NT2/D1 (cell line): ENCODE results near the gene RIN3.

Source experiments
- DNase-seq: peaks from one replicate; pipeline ENCODE4 v3.0.0-alpha.2; 2011; ENCODE audit warnings: low read depth, low spot score
- H3K27me3 ChIP-seq: 2 replicates; pipeline ENCODE4 v1.6.0; 2011; ENCODE audit warnings: mild to moderate bottlenecking; ENCODE audit not compliant: insufficient read length, insufficient read depth
- H3K36me3 ChIP-seq: 2 replicates; pipeline ENCODE4 v1.6.1; 2011; ENCODE audit warnings: mild to moderate bottlenecking, low read length, mixed read lengths; ENCODE audit not compliant: insufficient read depth, insufficient read length
- H3K4me1 ChIP-seq: 2 replicates; pipeline ENCODE4 v1.5.1; 2011; ENCODE audit not compliant: insufficient read depth, insufficient read length
- H3K4me3 ChIP-seq: 2 replicates; pipeline ENCODE4 v1.5.1; 2011; ENCODE audit warnings: low read depth; ENCODE audit not compliant: insufficient read length
- H3K9ac ChIP-seq: 2 replicates; pipeline ENCODE4 v1.6.0; 2011; ENCODE audit warnings: low read depth; ENCODE audit not compliant: insufficient read length
- H3K9me3 ChIP-seq: 2 replicates; pipeline ENCODE4 v1.5.1; 2011; ENCODE audit warnings: mild to moderate bottlenecking, low read length; ENCODE audit not compliant: insufficient read depth
- SUZ12 ChIP-seq: IDR thresholded peaks from 2 replicates; pipeline ENCODE4 v1.6.1; 2011; ENCODE audit not compliant: insufficient read length, insufficient read depth; ENCODE audit errors: extremely low read depth
- YY1 ChIP-seq: IDR thresholded peaks from 2 replicates; pipeline ENCODE4 v1.6.1; 2011; ENCODE audit not compliant: insufficient read length, insufficient read depth
- ZNF274 ChIP-seq: IDR thresholded peaks from 2 replicates; pipeline ENCODE4 v1.6.1; 2011; ENCODE audit warnings: mild to moderate bottlenecking, low read depth, low read length

The RIN3 gene

DNA sequence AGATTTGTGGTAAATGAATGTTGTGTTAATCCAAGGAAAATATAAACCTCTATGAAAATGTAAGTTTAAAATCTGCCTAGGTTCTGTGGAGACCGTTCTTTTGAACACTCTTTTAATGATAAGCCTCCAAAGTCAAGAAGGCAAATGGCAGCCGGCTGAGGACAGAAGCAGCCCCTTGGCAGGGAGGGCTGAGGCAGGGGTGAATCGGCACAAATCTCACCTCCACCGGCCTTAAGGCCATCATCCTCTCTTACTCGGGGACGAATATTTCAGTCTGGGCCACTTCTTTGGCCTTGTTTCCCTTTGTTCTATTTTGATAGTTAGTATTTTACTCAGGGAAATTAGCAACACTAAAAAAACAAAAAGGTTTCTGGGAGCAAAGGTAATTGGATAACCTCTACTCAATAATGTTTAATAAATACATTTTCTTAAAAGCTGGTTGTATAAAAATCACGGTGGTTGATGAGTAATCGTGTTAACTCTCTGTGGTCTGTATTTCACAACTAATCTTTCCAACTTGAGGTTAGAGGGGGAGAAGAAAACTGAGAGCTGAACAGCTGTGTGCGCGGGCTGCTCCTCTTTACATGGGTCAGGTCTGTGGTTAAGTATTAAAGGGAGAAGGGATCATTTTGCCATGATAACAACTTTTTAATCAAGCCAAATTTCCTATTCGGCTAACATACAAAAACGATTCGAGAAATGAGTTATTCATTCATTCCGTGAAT lies 216.2 kb downstream of the RIN3 start:
- Histone ChIP-seq H3K9me3 (no peaks in the 10 kb centered on the region; the same call in 1 of the 2 replicates), H3K4me1 (peaks cover 4% of the 10 kb centered on the region), H3K36me3 (peaks cover 23% of the 10 kb centered on the region), H3K4me3 (no peak overlapping the region), H3K27me3 (no peaks in the 10 kb centered on the region), H3K9ac (no peak overlapping the region)
- no peak for DNase-seq
- TF ChIP-seq YY1 = no peak
- no peak for TF ChIP-seq ZNF274
- TF ChIP-seq SUZ12 = no peak

DNA sequence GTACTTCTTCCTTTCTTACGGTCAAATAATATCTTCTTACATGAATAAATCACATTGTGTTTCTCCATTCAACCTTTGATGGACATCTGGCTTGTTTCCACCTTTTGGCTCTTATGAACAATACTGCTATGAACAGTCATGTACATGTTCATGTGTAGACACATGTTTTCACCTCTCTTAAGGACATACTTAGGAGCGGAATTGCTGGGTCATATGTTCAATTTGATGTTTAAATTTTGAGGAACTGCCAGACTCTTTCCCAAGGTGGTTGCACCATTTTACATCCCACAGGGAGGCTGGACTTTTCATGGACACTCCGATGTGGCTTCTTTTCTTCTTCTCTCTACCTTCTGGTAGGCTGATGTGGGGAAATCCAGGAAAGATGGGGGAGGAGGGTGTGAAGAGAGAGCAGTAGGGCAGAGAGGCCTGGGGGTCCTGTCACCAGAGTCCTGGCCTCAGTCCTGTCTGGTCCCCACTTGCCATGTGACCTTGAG lies 218.1 kb downstream of the RIN3 start:
- Histone ChIP-seq H3K9ac (no peak overlapping the region), H3K4me1 (peaks cover 2% of the 10 kb centered on the region), H3K27me3 (no peaks in the 10 kb centered on the region), H3K4me3 (no peak overlapping the region), H3K9me3 (no peaks in the 10 kb centered on the region; the same call in 1 of the 2 replicates), H3K36me3 (peaks cover 21% of the 10 kb centered on the region)
- no peak for DNase-seq
- TF ChIP-seq SUZ12 (no peak), ZNF274 (no peak), YY1 (no peak)

DNA sequence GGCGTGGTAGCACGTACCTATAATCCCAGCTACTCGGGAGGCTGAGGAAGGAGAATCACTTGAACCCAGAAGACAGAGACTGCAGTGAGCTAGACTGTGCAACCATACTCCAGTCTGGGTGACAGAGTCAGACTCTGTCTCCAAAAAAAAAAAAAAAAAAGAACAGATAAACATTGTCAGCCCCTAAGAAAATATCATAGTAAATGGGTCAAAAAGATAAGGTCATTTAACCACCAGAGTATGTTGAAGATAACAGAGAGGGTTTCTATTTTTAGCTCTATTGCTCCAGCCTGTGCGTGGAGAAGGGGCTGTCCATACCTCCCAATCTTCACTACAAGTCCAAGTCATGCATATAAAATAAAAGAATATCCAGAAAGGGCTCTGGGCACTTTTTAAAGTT lies 219.4 kb downstream of the RIN3 start:
- Histone ChIP-seq H3K27me3 (no peaks in the 10 kb centered on the region), H3K9ac (no peak overlapping the region), H3K36me3 (peaks cover 21% of the 10 kb centered on the region), H3K4me3 (no peak overlapping the region), H3K9me3 (no peaks in the 10 kb centered on the region; the same call in 1 of the 2 replicates), H3K4me1 (peaks cover 5% of the 10 kb centered on the region)
- DNase-seq = no peak
- TF ChIP-seq SUZ12 = no peak
- TF ChIP-seq ZNF274 = no peak
- TF ChIP-seq YY1 = no peak

DNA sequence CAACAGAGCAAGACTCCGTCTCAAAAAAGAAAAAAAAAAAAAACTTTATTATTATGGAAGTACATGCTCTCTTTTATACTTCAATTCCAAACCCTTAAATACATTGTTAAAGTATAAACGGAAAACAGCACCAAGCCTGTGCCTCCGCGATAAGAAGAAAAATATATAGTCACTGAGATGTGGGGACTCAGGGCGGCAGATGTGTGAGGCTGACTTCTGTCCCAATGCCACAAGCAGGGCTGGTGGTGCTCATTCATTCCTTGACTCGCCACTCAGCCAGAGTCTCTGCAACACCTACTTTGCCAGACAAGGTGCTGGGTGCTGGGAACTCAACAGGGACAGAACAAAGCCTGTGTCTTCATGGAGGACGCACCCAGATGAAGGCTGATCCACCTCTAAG lies 221.0 kb downstream of the RIN3 start:
- Histone ChIP-seq H3K4me1 (peaks cover 3% of the 10 kb centered on the region), H3K36me3 (peaks cover 21% of the 10 kb centered on the region), H3K4me3 (no peak overlapping the region), H3K27me3 (no peaks in the 10 kb centered on the region), H3K9me3 (no peaks in the 10 kb centered on the region; the same call in 1 of the 2 replicates), H3K9ac (no peak overlapping the region)
- TF ChIP-seq ZNF274 (no peak), YY1 (no peak), SUZ12 (no peak)
- DNase-seq = no peak

DNA sequence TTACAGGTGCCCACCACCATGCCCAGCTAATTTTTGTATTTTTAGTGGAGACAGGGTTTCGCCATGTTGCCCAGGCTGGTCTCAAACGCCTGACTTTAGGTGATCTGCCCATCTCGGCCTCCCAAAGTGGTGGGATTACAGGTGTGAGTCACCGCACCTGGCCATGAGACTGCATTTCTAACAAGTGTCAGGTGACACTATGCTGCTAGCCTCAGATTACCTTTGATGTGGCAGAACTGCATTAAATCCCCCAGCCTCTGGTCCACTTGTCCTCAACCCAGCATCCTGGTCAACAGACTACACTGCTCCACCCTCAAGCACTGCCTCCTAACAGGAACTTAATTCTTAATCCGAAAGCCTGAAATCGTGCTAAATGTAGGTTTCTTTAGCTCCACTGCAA lies 221.8 kb downstream of the RIN3 start:
- TF ChIP-seq SUZ12 (no peak), YY1 (no peak), ZNF274 (no peak)
- Histone ChIP-seq H3K4me1 (peaks cover 5% of the 10 kb centered on the region), H3K9me3 (no peaks in the 10 kb centered on the region; the same call in 1 of the 2 replicates), H3K27me3 (no peaks in the 10 kb centered on the region), H3K36me3 (peaks cover 24% of the 10 kb centered on the region), H3K4me3 (no peak overlapping the region), H3K9ac (no peak overlapping the region)
- no peak for DNase-seq

DNA sequence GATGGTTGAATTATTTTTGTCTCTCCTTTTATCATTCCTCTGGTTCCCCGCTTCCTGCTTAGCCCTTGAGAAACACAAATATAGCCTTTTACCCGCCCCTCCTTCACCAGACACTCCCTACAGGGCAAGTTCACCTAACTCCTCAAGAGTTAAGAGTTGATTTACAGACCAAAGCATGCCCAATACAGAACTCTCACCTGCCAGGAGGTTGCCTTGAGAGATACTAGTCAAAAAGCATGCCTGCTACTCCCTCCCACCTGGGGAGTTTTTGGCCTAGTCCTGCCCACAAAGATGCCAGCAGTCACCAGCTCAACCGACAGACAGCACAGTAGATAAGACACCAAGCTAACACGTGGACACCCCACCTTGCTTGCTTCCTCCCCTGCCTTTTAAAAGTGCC lies 223.6 kb downstream of the RIN3 start:
- Histone ChIP-seq H3K9ac (no peak overlapping the region), H3K27me3 (no peaks in the 10 kb centered on the region), H3K9me3 (no peaks in the 10 kb centered on the region), H3K4me3 (no peak overlapping the region), H3K36me3 (peaks cover 16% of the 10 kb centered on the region), H3K4me1 (peaks cover 8% of the 10 kb centered on the region)
- TF ChIP-seq ZNF274 (no peak), YY1 (no peak), SUZ12 (no peak)
- DNase-seq = no peak

DNA sequence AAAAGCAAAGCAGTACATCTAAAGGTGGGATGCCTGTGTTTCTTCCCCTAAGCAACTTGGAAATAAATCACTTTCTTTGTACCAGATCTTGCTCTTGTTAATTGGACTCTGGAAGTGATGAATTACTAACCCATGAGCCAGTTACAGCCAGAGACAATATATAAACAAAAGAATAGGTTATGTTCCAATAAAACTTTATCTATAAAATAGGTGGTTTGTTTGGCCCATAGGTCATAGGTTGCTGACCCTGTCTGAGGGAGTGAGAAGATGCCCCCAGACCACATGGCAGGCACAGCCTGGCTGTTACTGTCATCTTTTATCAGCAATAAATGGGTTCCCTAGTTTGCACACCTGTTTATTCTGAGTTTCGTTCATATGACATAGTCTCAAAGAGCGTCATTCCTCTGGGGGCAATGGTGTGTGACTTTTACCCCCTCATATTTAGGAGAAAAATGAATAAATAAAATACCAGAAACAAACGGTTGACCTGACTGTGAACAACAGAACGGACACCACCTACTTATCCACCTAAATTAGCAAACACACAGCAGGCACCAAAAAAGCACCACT lies 224.1 kb downstream of the RIN3 start:
- no peak for DNase-seq
- H3K36me3 ChIP-seq = peaks cover 15% of the 10 kb centered on the region
- no peak for TF ChIP-seq SUZ12
- TF ChIP-seq ZNF274 = no peak
- TF ChIP-seq YY1 = no peak
- peaks cover 8% of the 10 kb centered on the region for H3K4me1 ChIP-seq
- H3K9ac ChIP-seq = no peak overlapping the region
- no peaks in the 10 kb centered on the region for H3K9me3 ChIP-seq
- H3K27me3 ChIP-seq = no peaks in the 10 kb centered on the region
- H3K4me3 ChIP-seq = no peak overlapping the region
